ENCODE results near the gene TRMT1.

The TRMT1 gene

GRCh38 chr19:13094771-13095392, 21.7 kb downstream of the TRMT1 start:
- peaks cover 49% of the 10 kb centered on the region for H3K27me3 ChIP-seq (ENCODE audit: insufficient read depth, low read depth)
- TF ChIP-seq, protein P1, sequence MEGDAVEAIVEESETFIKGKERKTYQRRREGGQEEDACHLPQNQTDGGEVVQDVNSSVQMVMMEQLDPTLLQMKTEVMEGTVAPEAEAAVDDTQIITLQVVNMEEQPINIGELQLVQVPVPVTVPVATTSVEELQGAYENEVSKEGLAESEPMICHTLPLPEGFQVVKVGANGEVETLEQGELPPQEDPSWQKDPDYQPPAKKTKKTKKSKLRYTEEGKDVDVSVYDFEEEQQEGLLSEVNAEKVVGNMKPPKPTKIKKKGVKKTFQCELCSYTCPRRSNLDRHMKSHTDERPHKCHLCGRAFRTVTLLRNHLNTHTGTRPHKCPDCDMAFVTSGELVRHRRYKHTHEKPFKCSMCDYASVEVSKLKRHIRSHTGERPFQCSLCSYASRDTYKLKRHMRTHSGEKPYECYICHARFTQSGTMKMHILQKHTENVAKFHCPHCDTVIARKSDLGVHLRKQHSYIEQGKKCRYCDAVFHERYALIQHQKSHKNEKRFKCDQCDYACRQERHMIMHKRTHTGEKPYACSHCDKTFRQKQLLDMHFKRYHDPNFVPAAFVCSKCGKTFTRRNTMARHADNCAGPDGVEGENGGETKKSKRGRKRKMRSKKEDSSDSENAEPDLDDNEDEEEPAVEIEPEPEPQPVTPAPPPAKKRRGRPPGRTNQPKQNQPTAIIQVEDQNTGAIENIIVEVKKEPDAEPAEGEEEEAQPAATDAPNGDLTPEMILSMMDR (conservative IDR thresholded peaks at IDR 0.05; ENCODE audit: low read depth, low read length), result no peak
- peaks cover 29% of the 10 kb centered on the region for H3K4me1 ChIP-seq (ENCODE audit: low read depth, poor library complexity, severe bottlenecking)
- H3K4me3 ChIP-seq (IDR thresholded peaks at IDR 0.05; ENCODE audit: insufficient read depth, low read depth, low read length), result no peak overlapping the region
- no peaks in the 10 kb centered on the region for H3K36me3 ChIP-seq (ENCODE audit: insufficient read depth)
- H3K4me2 ChIP-seq, result peak overlapping the region; percentile 26; the same call in 1 of the 2 replicates
- no peaks in the 10 kb centered on the region for H4K20me1 ChIP-seq (ENCODE audit: insufficient read depth)
- H3K79me2 ChIP-seq (ENCODE audit: insufficient read depth, low read depth), result no peaks in the 10 kb centered on the region
- no peak overlapping the region for H2AFZ ChIP-seq (ENCODE audit: low read depth)
- H3K9ac ChIP-seq, result no peak overlapping the region
- no peak overlapping the region for H3K27ac ChIP-seq

DNA sequence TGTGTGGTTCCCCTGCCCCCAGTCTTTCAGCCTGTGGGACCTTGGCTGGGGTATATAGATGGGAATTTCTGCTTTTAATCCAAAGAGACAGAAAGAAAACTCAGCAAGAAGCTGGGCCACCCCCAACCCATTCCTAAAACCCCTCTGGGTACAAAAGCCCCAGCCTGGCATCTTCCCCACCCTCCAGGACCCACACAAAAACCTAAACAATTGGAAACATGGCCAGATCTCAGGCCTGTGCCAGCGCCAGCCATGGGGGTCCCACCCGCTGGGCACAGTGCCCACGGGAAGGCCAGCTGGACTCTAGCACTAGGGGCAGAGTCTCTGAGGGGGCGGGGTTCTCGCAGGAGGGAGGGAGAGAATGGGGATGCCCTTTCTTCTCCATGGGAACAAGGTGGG, 22.4 kb downstream of the TRMT1 start:
- TF ChIP-seq, protein P1 (conservative IDR thresholded peaks at IDR 0.05; ENCODE audit: low read depth, low read length), result peak; percentile 59

GRCh38 chr19:13093407-13094105, 23.0 kb downstream of the TRMT1 start:
- H3K36me3 ChIP-seq (ENCODE audit: insufficient read depth), result no peaks in the 10 kb centered on the region
- no peak overlapping the region for H3K9ac ChIP-seq
- H3K27me3 ChIP-seq (ENCODE audit: insufficient read depth, low read depth), result peaks cover 38% of the 10 kb centered on the region
- no peak overlapping the region for H3K4me3 ChIP-seq (IDR thresholded peaks at IDR 0.05; ENCODE audit: insufficient read depth, low read depth, low read length)
- peaks cover 29% of the 10 kb centered on the region for H3K4me1 ChIP-seq (ENCODE audit: low read depth, poor library complexity, severe bottlenecking)
- no peaks in the 10 kb centered on the region for H3K79me2 ChIP-seq (ENCODE audit: insufficient read depth, low read depth)
- no peak overlapping the region for H2AFZ ChIP-seq (ENCODE audit: low read depth)
- TF ChIP-seq, protein P1 (conservative IDR thresholded peaks at IDR 0.05; ENCODE audit: low read depth, low read length), result peak; percentile 93
- H3K27ac ChIP-seq, result no peak overlapping the region
- no peak overlapping the region; the same call in 1 of the 2 replicates for H3K4me2 ChIP-seq
- no peaks in the 10 kb centered on the region for H4K20me1 ChIP-seq (ENCODE audit: insufficient read depth)

More for the DNA sequence above, 22.4 kb downstream of the TRMT1 start:
- no peak overlapping the region for H3K9ac ChIP-seq
- H2AFZ ChIP-seq (ENCODE audit: low read depth), result no peak overlapping the region
- H3K36me3 ChIP-seq (ENCODE audit: insufficient read depth), result no peaks in the 10 kb centered on the region
- H3K4me2 ChIP-seq, result no peak overlapping the region; the same call in 1 of the 2 replicates
- no peaks in the 10 kb centered on the region for H3K79me2 ChIP-seq (ENCODE audit: insufficient read depth, low read depth)
- H3K27me3 ChIP-seq (ENCODE audit: insufficient read depth, low read depth), result peaks cover 44% of the 10 kb centered on the region
- no peaks in the 10 kb centered on the region for H4K20me1 ChIP-seq (ENCODE audit: insufficient read depth)
- peaks cover 29% of the 10 kb centered on the region for H3K4me1 ChIP-seq (ENCODE audit: low read depth, poor library complexity, severe bottlenecking)
- no peak overlapping the region for H3K4me3 ChIP-seq (IDR thresholded peaks at IDR 0.05; ENCODE audit: insufficient read depth, low read depth, low read length)
- H3K27ac ChIP-seq, result no peak overlapping the region

DNA sequence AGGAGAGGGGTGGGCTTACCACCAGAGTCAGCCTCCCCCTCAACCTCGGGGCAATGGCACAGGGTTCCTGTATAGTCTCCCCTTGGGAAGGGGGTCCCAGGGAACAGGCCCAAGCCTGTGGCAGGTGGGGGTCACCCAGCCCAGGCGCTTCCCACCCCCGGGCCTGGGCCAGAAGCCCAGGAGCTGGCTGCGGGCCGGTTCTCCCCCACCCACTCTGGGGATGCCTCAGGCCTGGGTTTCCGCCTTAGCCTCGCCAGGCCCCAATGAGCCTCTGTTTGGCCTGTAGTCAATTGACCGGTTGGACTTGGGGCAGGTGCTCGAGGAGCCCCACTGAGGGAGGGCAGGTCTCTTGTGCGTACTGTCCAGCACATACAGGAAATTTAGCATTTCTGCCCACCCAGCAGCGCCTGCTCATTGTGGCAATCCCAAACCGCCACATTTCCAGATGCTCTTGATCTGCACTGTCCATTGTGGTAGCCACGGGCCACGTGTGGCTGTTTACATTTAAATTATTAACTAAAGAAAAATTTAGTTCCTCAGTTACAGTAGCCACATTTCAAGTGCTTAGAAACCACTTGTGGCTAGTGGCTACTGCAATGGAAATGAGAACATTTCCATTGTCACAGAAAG, 23.8 kb downstream of the TRMT1 start:
- no peak overlapping the region for H3K9ac ChIP-seq
- no peaks in the 10 kb centered on the region for H3K79me2 ChIP-seq (ENCODE audit: insufficient read depth, low read depth)
- H4K20me1 ChIP-seq (ENCODE audit: insufficient read depth), result no peaks in the 10 kb centered on the region
- H2AFZ ChIP-seq (ENCODE audit: low read depth), result no peak overlapping the region
- TF ChIP-seq, protein P1 (conservative IDR thresholded peaks at IDR 0.05; ENCODE audit: low read depth, low read length), result no peak
- no peaks in the 10 kb centered on the region for H3K36me3 ChIP-seq (ENCODE audit: insufficient read depth)
- H3K27ac ChIP-seq, result no peak overlapping the region
- H3K4me3 ChIP-seq (IDR thresholded peaks at IDR 0.05; ENCODE audit: insufficient read depth, low read depth, low read length), result no peak overlapping the region
- no peak overlapping the region for H3K4me2 ChIP-seq
- H3K27me3 ChIP-seq (ENCODE audit: insufficient read depth, low read depth), result peaks cover 34% of the 10 kb centered on the region
- peaks cover 29% of the 10 kb centered on the region for H3K4me1 ChIP-seq (ENCODE audit: low read depth, poor library complexity, severe bottlenecking)

Measured in KMS-11 (cell line).